DMS79 (cell line): Measurements from ENCODE around the gene CD164.
"Not testable (repeated sequence)": the region's sequence is repeated elsewhere in the genome, so short reads cannot be mapped to it uniquely, and the experiment has no call there.

Experiments used
- DNase-seq: peaks from one replicate; lab custom pipeline; 2025; lab: John Stamatoyannopoulos, UW

Gene CD164

GRCh38 chr6:109374326-109374892, 7.9 kb downstream of the CD164 start:
- no peak for DNase-seq

GRCh38 chr6:109373762-109374161, 8.5 kb downstream of the CD164 start:
- no peak for DNase-seq

DNA sequence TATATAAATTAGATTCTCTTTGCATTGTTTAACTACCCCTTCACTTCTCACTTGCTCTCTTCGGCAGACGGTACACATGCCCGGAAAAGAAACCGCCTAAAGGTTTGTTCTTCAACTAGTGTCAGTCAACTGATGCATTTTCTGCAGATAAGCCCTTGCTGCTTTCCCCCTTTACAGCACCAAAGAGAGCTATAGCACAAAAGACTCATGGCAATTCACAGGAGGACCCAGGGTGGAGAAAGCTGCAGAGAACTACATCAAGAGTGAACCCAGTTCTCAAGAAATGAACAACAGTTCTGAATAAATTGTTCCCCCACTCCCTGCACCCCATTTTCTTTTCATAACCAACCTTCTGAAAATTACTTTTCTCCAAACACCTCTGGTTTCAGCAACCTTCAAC, 8.9 kb downstream of the CD164 start:
- DNase-seq, result no peak

DNA sequence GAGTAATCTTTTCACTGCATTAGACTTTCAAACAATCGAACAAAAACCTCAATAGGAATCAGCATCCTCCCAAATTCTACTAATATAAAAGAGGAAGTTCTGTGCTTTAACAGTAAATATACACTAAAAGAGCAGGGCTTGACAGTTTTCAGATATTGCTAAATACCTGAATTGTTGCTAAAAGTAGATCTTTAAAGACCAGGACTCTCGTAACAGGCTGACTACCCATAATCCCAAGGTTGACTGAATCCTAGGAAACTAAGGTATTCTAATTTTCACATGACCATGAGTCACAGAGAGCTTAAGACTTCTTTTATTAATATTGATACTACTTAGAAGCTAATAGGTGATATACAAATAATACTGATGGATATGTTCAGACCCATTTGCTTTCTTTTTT, 10.1 kb downstream of the CD164 start:
- no peak for DNase-seq

- DNase-seq, result no peak
These were observed 11.5 kb downstream of the CD164 start for GRCh38 chr6:109370792-109371191.

- no peak for DNase-seq
These were observed 11.9 kb downstream of the CD164 start for GRCh38 chr6:109370336-109370735.

DNA sequence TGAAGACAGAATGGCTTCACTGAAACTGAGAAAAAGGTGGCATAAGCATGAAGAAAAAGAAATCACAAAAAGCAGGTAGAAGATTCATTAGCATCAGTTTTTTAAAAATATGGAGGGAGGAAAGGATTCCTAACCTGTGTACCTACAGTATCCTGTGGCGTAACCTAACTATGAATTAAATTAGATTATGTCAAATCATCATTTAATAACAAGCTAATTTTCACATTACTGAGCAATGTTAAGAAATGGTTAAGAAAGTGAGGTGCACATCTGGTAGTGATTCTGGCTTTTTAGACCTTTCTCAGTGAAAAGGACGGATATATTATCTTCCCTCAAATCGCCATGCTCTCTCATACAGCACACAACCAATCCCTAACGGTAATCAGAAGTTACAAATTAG, 12.5 kb downstream of the CD164 start:
- DNase-seq, result no peak

GRCh38 chr6:109364382-109365078, 17.7 kb downstream of the CD164 start:
- not testable (repeated sequence) for DNase-seq

DNA sequence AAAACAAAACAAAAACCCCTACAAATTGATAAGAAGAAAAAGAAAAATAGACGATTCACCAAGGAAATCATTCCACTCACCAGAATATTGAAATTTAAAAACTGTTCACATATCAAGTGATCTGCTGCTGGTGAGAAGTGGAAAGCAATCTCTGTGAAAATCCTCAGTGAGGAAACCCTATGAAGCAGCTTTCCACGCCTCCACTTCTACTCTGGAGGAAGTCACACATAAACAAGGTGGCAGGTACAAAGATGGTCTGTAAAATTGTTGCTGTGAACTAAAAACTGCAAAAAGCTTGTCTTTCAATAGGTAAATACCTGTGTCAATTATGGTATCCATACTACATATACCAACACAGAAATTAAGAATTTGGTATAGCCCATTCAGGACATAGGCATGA, 18.5 kb downstream of the CD164 start:
- no peak for DNase-seq

DNA sequence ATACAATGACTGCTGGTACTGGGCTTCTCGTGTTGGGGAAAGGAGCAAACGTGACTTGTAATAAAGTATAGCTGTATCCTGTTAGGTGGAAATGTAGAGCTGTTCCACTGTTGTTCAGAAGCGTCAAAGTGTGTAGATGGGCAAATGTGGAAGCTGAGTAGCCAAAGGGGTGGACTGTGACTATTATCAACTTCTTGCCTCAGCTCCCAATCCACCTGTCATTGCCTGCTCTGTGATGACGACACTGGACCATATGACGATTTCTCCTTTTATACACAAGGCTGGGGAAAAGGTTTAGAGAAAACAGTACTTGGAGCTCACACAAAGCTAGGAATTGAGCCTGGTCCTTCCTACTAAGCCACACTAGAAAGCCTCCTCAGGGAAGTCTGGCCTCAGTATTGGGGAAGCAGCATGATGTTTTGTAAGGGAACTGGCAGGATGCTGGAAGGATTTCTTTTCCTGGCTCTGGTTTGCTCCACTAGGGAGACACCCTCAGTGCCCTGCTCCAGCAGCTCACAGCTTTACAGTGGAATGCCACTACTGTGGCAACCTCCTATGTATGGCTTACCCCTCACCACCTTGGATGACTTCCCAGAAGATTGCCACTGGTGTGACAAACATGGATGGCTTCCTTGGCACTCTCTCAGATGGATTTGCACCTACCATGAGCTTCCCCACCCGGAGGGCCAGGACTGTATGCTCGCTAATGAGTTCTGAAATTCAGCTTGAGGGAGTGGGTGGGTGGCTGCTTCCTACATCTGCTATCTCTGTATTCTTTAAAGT, 20.0 kb downstream of the CD164 start:
- peak; percentile 27 for DNase-seq

GRCh38 chr6:109360791-109361190, 21.5 kb downstream of the CD164 start:
- DNase-seq, result no peak

DNA sequence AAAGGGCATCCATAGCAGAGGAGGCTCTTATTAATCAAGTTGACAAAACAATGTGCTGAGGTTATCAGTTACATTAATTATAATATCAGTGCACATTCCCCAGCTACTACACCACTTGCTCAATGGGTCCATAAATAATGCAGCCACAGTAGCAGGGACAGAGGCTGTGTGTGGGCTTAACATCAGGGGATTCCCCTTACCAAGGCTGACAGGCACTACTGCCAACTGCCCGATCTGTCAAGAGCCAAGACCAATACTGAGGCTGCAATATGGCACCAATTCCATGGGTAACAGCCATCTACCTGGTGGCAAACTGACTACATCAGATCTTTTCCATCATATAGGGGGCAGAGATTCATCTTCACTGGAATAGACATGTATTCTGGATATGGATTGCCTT, 22.0 kb downstream of the CD164 start:
- DNase-seq, result no peak

DNA sequence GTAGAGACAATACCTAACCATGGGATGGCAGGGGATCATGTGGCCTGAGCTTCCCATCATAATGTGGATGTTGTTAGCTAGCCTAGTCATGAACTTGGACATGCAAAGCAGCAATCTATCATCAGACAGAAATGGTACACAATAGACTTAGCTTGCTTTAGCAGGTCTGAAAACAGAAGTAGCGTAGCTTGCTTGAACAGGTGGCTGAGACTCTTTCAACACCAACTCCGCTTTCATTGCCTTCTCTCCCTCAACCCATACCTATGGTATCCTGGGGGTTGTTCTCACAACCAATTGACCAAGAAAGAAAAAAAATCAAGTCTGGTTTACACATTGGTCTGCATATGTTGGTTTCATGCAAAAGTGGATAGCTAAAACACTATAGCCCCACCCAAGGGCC, 23.0 kb downstream of the CD164 start:
- DNase-seq, result no peak

- DNase-seq, result no peak
These were observed 24.1 kb downstream of the CD164 start for GRCh38 chr6:109358204-109358603.

DNA sequence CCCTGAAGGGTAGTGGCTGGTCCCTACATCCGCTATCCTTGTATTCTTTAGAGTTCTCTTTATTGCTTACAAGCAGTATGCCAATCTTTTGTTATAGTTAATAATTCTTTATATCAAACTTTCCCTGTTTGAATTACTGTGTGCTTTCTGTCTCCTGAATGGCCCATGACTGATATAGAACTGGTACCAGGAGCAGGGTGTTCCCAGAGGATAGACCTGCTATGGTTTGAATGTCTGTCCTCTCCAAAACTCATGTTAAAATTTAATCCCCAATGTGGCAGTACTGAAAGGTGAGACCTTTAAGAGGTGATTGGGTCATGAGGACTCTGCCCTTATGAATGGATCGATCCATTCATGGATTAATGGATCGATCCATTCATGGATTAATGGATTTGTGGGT, 26.0 kb downstream of the CD164 start:
- no peak for DNase-seq

DNA sequence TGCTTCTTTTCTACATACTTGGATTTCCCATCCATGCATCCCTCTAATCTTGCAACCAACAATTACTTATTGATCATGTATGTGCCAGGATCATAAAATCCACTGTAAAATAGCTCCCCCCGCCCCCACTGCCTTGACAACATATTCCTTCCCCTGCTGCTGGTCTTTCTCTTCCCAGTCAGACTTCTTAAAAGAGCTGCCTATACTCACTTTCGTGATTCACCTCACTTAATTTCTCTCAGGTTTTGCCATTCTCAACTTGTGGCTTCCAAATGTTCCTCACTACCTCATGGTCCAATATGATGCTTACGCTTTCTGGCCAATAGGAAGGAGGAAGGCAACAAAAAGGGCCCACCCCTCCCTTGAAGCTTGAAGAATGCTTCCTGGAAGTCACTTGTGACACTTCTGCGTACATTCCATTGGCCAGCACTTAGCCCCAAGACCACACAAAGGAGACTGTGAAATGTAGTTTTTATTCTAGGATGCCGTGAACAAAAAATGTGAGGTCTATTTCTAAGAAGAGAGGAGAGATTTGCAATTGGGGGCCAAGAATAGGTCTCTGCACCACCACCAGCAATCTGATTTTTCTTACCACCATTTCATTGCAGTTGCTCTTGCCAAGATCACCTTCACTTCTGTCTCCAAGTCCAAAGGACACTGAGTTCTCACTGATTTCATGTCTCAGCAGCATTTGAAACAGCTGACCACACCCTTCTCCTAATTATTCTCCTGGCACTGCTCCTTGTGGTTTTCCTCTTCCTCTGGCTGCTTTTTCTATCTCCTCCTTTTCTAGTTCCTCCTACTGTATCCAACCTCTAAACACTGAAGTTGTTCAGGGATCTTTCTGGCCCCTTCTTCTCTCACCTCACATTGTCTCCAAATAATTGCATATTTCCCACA, 30.8 kb downstream of the CD164 start:
- DNase-seq, result no peak

DNA sequence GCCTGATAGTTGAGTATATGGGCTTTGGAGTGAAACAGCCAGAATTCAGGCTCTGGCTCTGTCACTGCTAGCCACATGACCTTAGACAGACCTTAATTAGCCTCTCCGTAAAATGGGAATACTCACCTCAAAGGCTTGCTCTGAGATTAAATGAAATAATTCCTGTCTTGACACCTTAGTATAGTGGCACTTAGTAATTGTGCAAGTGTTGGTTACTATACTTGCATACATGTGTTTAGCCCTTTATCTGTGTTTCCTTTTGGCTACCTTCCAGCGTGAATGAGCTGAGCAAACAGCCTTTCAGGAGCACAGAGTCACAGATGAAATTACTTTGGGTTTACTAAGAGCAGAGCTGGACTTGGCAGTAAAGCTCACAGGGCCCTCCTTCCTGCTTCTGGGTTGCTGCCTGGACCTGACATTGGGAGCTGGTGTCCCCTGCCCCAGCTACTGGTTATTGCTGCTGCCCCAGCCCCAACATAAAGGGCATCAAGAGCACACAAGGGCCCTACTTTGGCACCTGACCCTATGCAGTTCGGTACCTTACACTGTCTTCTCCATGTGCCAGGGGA, 32.8 kb downstream of the CD164 start:
- DNase-seq, result peak; percentile 38

GRCh38 chr6:109348226-109348625, 34.0 kb downstream of the CD164 start:
- DNase-seq, result no peak

DNA sequence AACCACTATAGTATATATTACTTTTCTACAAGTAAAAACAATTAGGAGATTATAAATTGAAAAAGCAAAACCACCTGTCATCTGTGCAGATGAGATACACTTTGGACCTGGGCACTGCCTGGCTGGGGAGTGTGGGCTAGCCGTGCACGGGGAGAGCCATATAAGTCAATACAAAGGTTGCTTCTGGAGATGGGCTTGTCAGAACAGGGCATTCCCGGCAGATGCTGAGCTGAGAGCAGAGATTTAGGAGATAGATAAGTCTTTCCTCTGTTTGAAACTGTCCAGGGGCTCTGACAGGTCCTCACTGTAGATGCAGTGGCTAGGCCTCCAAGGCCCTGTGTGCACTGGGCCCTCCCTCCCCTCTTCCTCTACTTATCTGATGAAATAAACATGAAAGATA, 34.5 kb downstream of the CD164 start:
- no peak for DNase-seq

- DNase-seq, result peak; percentile 20
These were observed 36.3 kb downstream of the CD164 start for GRCh38 chr6:109345986-109346385.

GRCh38 chr6:109344226-109344625, 38.0 kb downstream of the CD164 start:
- DNase-seq, result no peak

DNA sequence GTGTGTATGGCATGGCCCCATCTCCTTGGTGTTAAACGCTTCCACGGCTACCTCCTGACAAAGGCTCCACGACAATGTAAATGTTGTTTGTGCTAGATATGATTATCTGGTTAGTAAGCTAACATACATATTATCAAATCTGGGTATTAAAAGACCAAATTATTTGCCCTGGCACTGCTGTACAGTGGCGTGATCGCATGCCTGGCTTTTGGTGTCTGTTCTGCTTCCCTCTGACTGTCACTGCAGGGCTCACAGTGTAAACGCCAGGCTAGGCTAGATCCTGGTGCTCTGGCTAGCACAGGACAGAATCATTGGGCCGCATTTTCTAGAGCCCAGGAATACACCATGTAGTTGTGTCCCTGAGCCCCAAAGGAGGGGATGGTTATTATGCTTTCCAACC, 38.7 kb downstream of the CD164 start:
- DNase-seq, result no peak
